HG02840 (cell line): ENCODE results near the gene PTPRD.
A peak's percentile ranks its signal among the peaks of the same experiment; 100 is the strongest.

ENCODE experiments used
- ATAC-seq: cut with Tn5 transposase; IDR thresholded peaks from one replicate; pipeline ENCODE4 v1.9.1; 2021; ENCODE audit warnings: mild to moderate bottlenecking, moderate library complexity, moderate number of reproducible peaks; ENCODE audit not compliant: unreplicated experiment, low FRiP score

PTPRD gene

DNA sequence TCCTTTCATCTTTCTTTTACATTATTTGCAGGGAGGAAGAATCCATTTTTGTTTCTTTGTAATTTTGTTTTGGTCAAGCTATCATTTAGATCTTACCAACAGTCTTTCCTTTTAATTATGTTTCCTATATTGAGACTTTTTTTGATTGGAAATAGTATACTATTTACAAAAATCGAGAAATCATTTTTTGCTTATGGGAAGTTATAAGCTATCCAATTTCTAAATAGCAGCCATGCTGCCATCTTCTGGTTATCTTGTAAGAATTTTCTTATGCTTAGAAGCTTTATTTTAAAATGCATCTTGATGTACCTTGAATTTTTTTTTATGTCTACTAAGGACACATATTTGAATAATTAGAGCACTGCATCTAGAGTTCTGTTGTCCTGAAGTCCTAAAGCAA lies 821.2 kb downstream of the PTPRD start:
- no peak for ATAC-seq

DNA sequence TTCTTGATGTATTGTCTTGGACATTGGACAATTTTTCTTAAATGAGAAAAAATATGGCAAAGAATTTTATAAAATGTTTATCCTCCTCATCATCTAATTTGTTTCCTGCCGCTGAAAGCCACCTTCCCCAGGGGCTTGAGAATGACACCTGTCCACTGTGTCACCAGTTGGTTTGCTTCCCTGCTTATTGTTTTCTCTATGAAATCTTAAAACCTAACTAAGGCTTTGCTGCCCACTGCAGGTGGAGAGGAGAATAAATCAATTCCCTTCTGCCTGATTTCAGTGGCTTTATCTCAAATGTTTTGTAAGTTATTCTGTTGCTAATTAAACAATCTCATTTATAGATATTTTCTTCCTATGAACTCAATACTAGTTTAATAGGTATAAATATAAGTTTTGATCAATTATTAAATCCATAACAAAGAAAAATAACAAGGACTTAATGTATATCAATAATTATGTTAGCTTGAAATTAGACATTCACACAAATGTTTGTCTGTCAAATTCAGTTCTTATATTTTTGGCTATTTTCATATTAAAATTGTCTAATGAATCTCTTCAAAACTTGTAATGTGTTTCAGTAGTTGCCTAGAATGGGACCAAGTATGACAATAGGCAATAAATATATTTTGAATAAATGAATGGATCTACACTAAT lies 822.5 kb downstream of the PTPRD start:
- peak; percentile 62 for ATAC-seq

- no peak for ATAC-seq
Measured at GRCh38 chr9:9783711-9784110, 829.1 kb downstream of the PTPRD start.

DNA sequence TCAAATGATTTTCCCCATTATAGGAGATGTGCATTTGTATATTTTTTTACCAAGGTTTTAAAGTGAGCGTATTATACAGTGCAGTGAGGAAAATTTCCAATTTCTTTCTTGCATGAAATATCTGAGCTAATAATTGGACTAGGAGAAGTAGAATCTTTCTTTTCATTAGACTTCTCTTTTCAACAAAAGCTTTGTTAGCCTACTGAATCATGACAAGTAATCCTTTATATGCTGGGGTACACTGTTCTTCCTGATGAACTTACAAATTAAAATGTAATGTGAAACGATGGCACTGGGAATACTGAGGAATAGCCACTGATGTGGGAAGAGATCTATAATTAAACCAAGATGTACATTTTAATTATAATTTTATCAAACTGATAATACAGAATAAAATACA lies 829.6 kb downstream of the PTPRD start:
- ATAC-seq, result no peak

DNA sequence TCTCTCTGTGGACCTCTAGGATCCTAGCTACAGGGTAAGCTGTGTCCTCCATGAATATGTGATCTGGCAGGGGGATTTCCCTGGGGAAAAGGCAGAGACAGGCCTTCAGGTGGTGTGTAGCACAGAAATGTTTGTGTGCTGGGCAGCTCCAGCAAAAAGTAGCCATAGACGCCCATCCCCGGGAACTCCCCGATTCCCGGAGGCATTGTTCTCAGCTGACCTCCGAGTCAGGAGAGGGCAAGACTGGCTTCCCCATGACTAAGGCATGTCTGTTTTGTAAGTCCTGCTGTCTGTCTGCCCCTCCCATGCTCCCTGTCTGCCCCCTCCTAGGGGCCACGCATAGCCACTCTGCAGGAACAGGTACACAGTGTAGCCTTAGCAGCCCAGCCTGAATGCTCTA lies 834.5 kb downstream of the PTPRD start:
- no peak for ATAC-seq

GRCh38 chr9:9774471-9774870 lies 838.3 kb downstream of the PTPRD start:
- ATAC-seq, result no peak

DNA sequence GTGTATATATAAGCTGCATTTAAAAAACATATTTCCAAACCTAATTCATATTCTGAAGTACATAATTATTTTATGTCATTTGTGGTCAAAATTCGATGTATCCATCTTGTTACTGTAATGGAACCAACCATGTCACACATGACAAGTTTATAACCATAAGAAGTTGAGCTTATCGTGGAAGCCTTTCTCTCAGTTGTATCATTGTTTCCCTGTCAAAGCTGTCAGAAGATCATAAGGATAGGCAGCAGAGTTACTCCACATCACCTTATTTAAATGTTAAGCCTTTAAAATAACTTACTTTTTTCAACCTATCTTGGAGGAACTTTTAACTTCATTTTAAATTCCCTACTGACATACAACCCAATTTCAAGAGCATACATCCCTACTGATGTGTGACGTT lies 841.5 kb downstream of the PTPRD start:
- ATAC-seq, result no peak

DNA sequence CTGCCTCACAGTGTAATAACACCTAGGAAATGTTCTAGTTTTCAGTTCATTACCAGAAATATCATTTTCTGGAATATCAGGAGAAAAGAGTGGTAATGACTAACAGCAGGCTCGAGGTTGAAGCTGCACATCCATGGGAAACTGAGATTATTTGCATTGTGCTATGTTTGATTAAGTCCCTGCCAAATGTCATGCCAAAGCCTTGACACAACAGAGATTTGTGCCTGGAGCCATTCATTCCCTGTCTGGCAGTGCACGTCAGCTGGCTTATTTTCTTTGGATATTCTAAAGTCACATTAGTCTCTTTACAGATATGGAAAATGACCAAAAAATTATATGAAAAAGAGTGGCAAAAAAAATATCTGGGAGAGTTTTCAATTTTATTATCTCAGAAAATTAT lies 848.0 kb downstream of the PTPRD start:
- ATAC-seq, result no peak

DNA sequence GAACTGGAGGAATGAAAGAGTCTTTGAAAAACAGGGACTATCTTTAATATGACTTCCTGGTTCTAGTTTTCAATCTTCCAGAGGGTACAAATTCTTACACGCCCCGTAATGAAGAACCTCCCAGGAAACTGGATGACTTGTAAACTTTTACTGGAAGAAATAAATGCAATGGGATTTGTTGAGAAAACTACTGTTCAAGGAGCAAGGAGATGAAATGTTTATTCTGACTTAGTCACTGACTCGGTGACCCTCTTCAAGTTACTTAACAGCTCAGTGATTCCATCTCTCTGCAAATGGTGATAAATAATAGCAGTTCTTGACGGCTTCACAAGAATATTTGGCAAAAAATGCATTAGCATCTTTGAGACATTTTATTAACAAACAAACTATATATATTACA lies 858.6 kb downstream of the PTPRD start:
- ATAC-seq, result no peak

DNA sequence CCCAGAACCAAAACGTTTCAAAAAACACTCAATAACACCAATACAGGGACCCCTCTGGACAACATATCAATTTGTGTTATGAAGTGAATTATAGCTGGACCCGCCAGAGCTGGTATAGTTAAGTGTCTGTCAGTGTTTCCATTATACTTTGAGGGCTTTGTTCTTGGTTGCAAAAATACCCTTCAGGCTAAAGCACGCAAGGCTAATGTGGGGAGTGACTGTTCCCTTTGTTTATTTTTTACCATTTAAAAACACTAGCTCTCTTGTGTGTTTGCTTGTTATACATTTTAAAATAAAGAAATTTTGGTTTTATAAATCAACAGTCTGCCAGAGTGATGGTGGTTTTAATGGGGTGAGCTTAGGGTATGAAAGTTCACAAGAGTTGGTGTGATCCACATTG lies 859.5 kb downstream of the PTPRD start:
- ATAC-seq, result no peak

DNA sequence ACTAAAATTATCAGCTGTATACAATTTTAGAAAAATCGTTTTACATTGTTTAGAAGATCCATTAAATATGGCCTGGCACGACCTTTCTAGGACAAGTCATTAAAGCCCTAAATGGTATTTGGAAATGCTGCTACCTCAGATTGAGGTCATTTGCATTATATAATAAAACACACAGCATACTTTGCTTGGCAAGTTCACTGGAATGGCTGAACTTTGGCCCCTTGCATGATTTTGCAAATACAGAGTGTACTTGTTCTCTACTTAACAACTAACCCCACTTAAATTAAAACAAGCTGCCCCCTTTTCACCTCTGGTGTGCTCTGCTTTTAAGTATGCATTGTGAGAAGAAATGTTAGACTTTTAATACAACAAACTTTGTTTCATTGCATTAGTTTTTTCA lies 860.1 kb downstream of the PTPRD start:
- no peak for ATAC-seq

DNA sequence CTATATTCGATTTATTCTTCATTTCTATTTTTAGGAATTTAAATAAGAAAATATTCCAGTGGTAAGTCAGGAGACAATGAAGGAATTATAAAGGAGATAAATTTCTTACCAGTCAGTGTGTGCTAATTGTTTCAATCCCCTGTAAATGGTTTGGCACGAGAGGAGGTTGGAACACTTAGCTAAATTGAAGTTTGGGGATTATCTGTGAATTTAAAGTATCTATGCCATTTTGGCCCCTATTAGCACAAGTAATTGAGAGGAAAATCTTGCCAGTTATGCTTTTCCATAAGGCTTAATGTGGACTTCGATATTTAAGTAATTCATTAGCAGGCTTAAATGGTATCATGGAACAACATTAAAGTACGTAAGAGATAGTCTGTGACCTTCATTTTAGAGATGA lies 860.8 kb downstream of the PTPRD start:
- ATAC-seq, result no peak

GRCh38 chr9:9750719-9751118 lies 862.1 kb downstream of the PTPRD start:
- ATAC-seq, result no peak

GRCh38 chr9:9749591-9749990 lies 863.2 kb downstream of the PTPRD start:
- ATAC-seq, result no peak

DNA sequence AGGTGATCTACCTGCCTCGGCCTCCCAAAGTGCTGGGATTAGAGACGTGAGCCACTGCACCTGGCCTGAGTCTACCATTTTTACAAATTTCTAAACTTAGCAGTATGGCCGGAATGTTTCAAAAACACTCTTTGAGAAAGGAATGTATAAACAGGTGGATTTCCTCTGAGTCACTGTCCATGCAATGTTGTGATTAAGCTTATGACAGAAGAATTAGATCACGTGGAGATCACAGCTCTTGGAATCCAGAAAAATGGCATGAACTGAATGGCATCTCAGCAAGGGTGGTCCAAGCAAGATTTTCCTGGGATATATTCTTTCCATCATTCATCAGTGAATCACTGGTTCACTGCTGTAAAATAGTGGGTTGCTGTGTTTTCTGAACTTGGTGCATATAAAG lies 865.0 kb downstream of the PTPRD start:
- ATAC-seq, result no peak

GRCh38 chr9:9746826-9747225 lies 866.0 kb downstream of the PTPRD start:
- no peak for ATAC-seq

GRCh38 chr9:9743822-9744221 lies 869.0 kb downstream of the PTPRD start:
- no peak for ATAC-seq

GRCh38 chr9:9730174-9730573 lies 882.6 kb downstream of the PTPRD start:
- no peak for ATAC-seq

GRCh38 chr9:9729082-9729481 lies 883.7 kb downstream of the PTPRD start:
- ATAC-seq, result no peak

DNA sequence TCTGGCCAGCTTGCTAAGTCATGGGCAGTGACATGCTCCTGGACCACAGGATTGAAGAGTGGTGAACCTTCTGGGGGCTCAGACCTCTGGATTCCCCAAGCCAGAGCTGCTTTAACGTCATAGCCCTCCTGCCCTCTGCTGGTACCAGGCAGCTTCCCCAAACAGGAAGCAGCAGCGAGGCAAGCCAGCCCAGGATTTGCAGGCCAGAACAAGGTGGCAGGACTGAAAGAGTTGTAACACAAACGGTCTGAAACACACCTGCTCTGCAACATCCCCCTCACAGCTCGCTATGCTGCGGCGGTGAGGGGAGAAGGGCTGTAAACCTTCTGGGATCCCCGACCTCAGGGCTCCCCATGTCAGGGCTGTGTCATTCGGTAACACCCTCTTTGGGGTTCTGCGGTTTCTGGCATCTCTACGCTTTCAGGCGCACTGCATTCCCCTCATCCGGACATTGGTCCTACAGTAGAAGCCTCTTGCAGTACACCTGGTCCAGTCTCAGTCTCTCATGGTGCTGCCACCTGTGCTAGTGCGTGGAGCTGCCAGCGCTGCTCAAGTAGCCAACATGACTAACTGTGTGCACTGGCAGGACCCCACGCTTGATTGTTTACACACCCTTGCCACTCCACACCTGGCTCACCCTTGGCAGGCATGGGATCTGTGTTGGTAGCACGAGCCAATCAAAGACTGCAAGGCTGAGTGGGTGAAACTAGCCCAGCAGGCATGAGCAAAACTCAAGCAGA lies 893.3 kb downstream of the PTPRD start:
- no peak for ATAC-seq

GRCh38 chr9:9718691-9719090 lies 894.1 kb downstream of the PTPRD start:
- no peak for ATAC-seq

- ATAC-seq, result no peak
Measured at GRCh38 chr9:9679433-9679832, 933.4 kb downstream of the PTPRD start.
